Measurements from ENCODE around the gene FBXO46. TPM values are rescaled to one million over a fixed set of nuclear protein-coding genes. Genes with fewer than 3 reads are reported as not detected.

The FBXO46 gene
- total RNA-seq, 1 donor from 2014 or later = 16.5 TPM

DNA sequence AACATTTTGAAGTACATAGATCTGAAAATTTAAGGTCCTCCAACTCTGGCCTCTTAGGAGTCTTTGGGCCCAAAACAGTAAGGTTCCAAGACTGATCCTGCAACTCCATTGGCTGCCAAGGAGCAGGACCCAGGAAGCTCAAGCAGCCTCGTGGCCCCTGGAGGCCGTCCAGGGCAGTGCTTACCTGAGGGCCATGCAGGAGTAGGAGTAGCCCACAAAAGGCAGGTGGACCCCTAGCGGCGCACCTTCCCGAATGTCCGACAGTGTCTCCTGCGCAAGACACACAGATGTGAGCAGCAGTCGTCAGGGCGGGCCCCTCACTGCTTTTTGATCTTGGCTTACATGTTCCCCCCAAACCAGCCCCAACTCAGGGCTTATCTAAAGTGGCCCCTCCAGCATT, 44.1 kb upstream of the FBXO46 start:
- Histone ChIP-seq H3K4me3 (no peak overlapping the region), H3K9me3 (no peaks in the 10 kb centered on the region), H3K4me1 (peaks cover 16% of the 10 kb centered on the region), H3K36me3 (peaks cover 15% of the 10 kb centered on the region), H3K27ac (no peak overlapping the region), H3K27me3 (no peaks in the 10 kb centered on the region)
- TF ChIP-seq, protein P1, sequence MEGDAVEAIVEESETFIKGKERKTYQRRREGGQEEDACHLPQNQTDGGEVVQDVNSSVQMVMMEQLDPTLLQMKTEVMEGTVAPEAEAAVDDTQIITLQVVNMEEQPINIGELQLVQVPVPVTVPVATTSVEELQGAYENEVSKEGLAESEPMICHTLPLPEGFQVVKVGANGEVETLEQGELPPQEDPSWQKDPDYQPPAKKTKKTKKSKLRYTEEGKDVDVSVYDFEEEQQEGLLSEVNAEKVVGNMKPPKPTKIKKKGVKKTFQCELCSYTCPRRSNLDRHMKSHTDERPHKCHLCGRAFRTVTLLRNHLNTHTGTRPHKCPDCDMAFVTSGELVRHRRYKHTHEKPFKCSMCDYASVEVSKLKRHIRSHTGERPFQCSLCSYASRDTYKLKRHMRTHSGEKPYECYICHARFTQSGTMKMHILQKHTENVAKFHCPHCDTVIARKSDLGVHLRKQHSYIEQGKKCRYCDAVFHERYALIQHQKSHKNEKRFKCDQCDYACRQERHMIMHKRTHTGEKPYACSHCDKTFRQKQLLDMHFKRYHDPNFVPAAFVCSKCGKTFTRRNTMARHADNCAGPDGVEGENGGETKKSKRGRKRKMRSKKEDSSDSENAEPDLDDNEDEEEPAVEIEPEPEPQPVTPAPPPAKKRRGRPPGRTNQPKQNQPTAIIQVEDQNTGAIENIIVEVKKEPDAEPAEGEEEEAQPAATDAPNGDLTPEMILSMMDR (IDR thresholded peaks at IDR 0.05) = no peak
- no peak for DNase-seq
- intact Hi-C loops (cut with DNase I) = no loop called here
- ATAC-seq = no peak

DNA sequence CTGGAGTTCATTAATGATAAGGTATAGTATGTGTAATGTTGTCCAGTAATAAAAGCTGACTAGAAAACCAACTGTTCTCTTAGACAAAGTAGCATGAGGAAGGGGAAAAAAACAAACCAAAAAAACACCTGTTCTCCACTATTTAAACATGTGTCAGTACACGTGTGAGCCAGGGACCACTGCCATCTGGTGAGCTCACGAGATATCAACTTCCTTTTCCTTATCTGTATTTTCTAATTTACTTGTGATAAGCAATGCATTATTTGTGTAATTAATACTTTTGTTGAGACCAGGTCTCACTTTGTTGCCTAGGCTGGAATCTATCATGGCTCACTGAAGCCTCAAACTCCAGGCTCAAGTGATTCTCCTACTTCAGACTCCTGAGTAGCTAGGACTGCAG, 42.7 kb upstream of the FBXO46 start:
- H3K9me3 ChIP-seq = no peaks in the 10 kb centered on the region
- H3K27me3 ChIP-seq = no peaks in the 10 kb centered on the region
- no peak overlapping the region for H3K4me3 ChIP-seq
- intact Hi-C loops (cut with DNase I) = no loop called here
- no peak overlapping the region for H3K27ac ChIP-seq
- H3K4me1 ChIP-seq = peaks cover 7% of the 10 kb centered on the region
- TF ChIP-seq, protein P1 (IDR thresholded peaks at IDR 0.05) = no peak
- ATAC-seq (no peak), DNase-seq (no peak)
- peaks cover 15% of the 10 kb centered on the region for H3K36me3 ChIP-seq

GRCh38 chr19:45772912-45773311, 42.2 kb upstream of the FBXO46 start:
- DNase-seq = no peak
- H3K4me3 ChIP-seq = no peak overlapping the region
- H3K27ac ChIP-seq = no peak overlapping the region

DNA sequence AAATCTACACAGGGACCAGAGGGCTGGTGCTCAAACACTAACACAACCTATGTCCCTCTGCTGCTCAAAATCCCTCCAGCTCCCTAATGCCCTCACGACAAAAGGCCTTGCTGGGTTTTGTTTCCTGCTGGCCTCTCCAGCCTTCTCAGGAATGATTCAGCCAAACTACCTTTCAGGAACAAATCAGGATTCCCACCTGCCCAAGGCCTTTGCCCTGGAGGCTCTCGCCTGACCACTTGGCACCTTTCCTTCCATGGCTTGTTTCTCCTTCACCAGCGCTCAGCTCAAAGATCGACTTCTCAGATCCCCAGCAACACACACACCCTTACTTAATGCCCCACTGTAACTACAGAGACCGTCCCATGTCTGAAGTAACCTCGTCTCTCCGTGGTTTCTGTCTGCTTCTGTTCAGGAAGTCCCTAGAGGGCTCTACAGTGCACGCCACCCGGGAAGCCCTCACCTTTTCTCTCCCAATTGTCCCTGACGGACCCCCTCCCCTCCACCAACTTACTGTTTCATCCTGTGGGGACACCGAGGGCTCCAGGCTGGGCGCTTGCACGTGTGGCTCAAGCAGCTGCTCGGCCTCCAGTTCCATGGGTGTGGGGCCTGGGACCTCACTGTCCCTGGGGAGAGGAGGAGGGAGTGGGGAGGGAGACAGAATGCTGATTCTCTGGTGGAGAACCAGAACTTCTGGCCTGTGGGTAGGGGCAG, 41.6 kb upstream of the FBXO46 start:
- DNase-seq (no peak), ATAC-seq (no peak)
- H3K4me3 ChIP-seq = no peak overlapping the region
- H3K9me3 ChIP-seq = no peaks in the 10 kb centered on the region
- H3K4me1 ChIP-seq = peaks cover 14% of the 10 kb centered on the region
- TF ChIP-seq, protein P1 (IDR thresholded peaks at IDR 0.05) = no peak
- intact Hi-C loops (cut with DNase I) = no loop called here
- no peaks in the 10 kb centered on the region for H3K27me3 ChIP-seq
- H3K27ac ChIP-seq = no peak overlapping the region
- H3K36me3 ChIP-seq = peaks cover 10% of the 10 kb centered on the region

More at GRCh38 chr19:45772912-45773311, 42.2 kb upstream of the FBXO46 start:
- TF ChIP-seq, protein P1 (IDR thresholded peaks at IDR 0.05) = no peak
- H3K36me3 ChIP-seq = peaks cover 15% of the 10 kb centered on the region
- intact Hi-C loops (cut with DNase I) = no loop called here
- peaks cover 10% of the 10 kb centered on the region for H3K4me1 ChIP-seq
- no peaks in the 10 kb centered on the region for H3K27me3 ChIP-seq
- no peaks in the 10 kb centered on the region for H3K9me3 ChIP-seq
- no peak for ATAC-seq

- ATAC-seq (no peak), DNase-seq (no peak)
- Histone ChIP-seq H3K27ac (peak overlapping the region; percentile 86), H3K4me1 (peaks cover 19% of the 10 kb centered on the region), H3K36me3 (peaks cover 2% of the 10 kb centered on the region), H3K27me3 (no peaks in the 10 kb centered on the region), H3K9me3 (no peaks in the 10 kb centered on the region), H3K4me3 (peak overlapping the region; percentile 69)
- intact Hi-C loops (cut with DNase I) = no loop called here
- TF ChIP-seq, protein P1 (IDR thresholded peaks at IDR 0.05) = no peak
These were observed 40.7 kb upstream of the FBXO46 start for GRCh38 chr19:45771311-45771933.
